A549 (cell line): ENCODE measurements around the gene VBP1. TPM values are rescaled to one million over a fixed set of nuclear protein-coding genes. Genes with fewer than 3 reads are reported as not detected.
A peak's percentile ranks its signal among the peaks of the same experiment; 100 is the strongest.

ENCODE experiments used
- ATAC-seq, 2 experiments: fragments of 200-7000 bp in 1 of 2; fragments of >200 bp in 1 of 2; cut with Nextera tagmentation in 1 of 2; cut with Tn5 transposase in 1 of 2; 3 replicates each; pipeline versions ENCODE4 v1.8.0 to v1.9.1; 2018 to 2020; ENCODE audit warnings: mild to moderate bottlenecking in 1 of 2, moderate library complexity in 1 of 2
- CTCF ChIA-PET: fragments of 300-600 bp; sonication (Branson Sonifier 250); formaldehyde crosslinking; extraction: SDS; loops from one replicate; lab custom pipeline; 2021; ENCODE audit warnings: antibody characterized with exemption, inconsistent platforms; lab: Yijun Ruan, JAX
- POLR2A ChIA-PET: fragments of 350-600 bp; formaldehyde crosslinking; extraction: SDS; loops from one replicate; lab custom pipeline; 2021; ENCODE audit warnings: antibody characterized with exemption, inconsistent platforms; lab: Yijun Ruan, JAX
- DNase-seq, 2 experiments: peaks; one replicate each; pipeline versions ENCODE4 v3.0.0 to v3.0.0-alpha.2; 2011 to 2016; ENCODE audit warnings: low read depth in 1 of 2, low spot score in 1 of 2
- FAIRE-seq: peaks from 2 replicates; lab custom pipeline; 2011; peaks lifted over from hg19 to GRCh38; lab: Jason Lieb, UNC
- H3K27ac ChIP-seq, 2 experiments: fragments of >200 bp; sonication (Bioruptor Twin); formaldehyde crosslinking; 3 replicates each; pipeline ENCODE4 v1.5.1; 2016 to 2017
- H3K4me1 ChIP-seq: fragments of >200 bp; sonication (Bioruptor Twin); formaldehyde crosslinking; 3 replicates; pipeline ENCODE4 v1.6.1; 2016
- H3K4me2 ChIP-seq: fragments of >200 bp; sonication (Bioruptor Twin); formaldehyde crosslinking; 3 replicates; pipeline ENCODE4 v1.6.1; 2016
- H3K4me3 ChIP-seq: fragments of >200 bp; sonication (Bioruptor Twin); formaldehyde crosslinking; 3 replicates; pipeline ENCODE4 v1.5.1; 2016
- H3K9me3 ChIP-seq: fragments of >200 bp; sonication (Bioruptor Twin); formaldehyde crosslinking; 3 replicates; pipeline ENCODE4 v1.6.1; 2016
- CEBPB ChIP-seq, 2 experiments: fragments of >200 bp in 1 of 2; sonication (Bioruptor Twin) in 1 of 2; formaldehyde crosslinking in 1 of 2; IDR thresholded peaks; 2 replicates each; pipeline ENCODE4 v1.6.1; 2012 to 2016
- CHD2 ChIP-seq: fragments of 150-350 bp; IDR thresholded peaks from 2 replicates; pipeline ENCODE4 v1.6.1; 2014; ENCODE audit warnings: low read length; ENCODE audit not compliant: partially characterized antibody
- CHD4 ChIP-seq: fragments of 200-600 bp; sonication (generic); IDR thresholded peaks from 2 replicates; pipeline ENCODE4 v1.6.1; 2016; ENCODE audit warnings: antibody characterized with exemption, mild to moderate bottlenecking, borderline replicate concordance
- EHMT2 ChIP-seq: fragments of 200-600 bp; sonication (generic); IDR thresholded peaks from 2 replicates; pipeline ENCODE4 v1.6.1; 2016; ENCODE audit warnings: antibody characterized with exemption, low read depth, mild to moderate bottlenecking, moderate library complexity
- EP300 ChIP-seq, 2 experiments: fragments of >200 bp; sonication (Bioruptor Twin); formaldehyde crosslinking; IDR thresholded peaks; 2 replicates in 1 of 2; 3 replicates in 1 of 2; pipeline ENCODE4 v1.6.1; 2016 to 2017
- FOXS1 ChIP-seq: fragments of 250-450 bp; sonication (Bioruptor Pico); IDR thresholded peaks from 2 replicates; pipeline ENCODE4 v1.5.0; 2020; ENCODE audit warnings: mild to moderate bottlenecking, moderate library complexity
- GATA3 ChIP-seq: IDR thresholded peaks from 2 replicates; pipeline ENCODE4 v1.6.1; 2012; ENCODE audit warnings: borderline replicate concordance
- HOXB13 ChIP-seq: fragments of 250-450 bp; sonication (Bioruptor Pico); IDR thresholded peaks from 2 replicates; pipeline ENCODE4 v1.5.0; 2020; ENCODE audit warnings: low read depth, mild to moderate bottlenecking, moderate library complexity
- JUN ChIP-seq, 2 experiments: fragments of >200 bp; sonication (Bioruptor Twin); formaldehyde crosslinking; IDR thresholded peaks; 2 replicates in 1 of 2; 3 replicates in 1 of 2; pipeline ENCODE4 v1.6.1; 2016 to 2017
- MAFK ChIP-seq: fragments of 450-650 bp; IDR thresholded peaks from 2 replicates; pipeline ENCODE4 v1.6.1; 2014; ENCODE audit not compliant: partially characterized antibody
- NFE2L2 ChIP-seq: fragments of 150-350 bp; conservative IDR thresholded peaks from 2 replicates; pipeline ENCODE4 v1.6.1; 2014; ENCODE audit warnings: low read length
- NR3C1 ChIP-seq: fragments of >200 bp; sonication (Bioruptor Twin); formaldehyde crosslinking; IDR thresholded peaks from 3 replicates; pipeline ENCODE4 v1.6.1; 2017
- PHF8 ChIP-seq: fragments of 200-600 bp; sonication (generic); IDR thresholded peaks from 2 replicates; pipeline ENCODE4 v1.6.1; 2016; ENCODE audit warnings: low read depth, mild to moderate bottlenecking, antibody characterized with exemption, moderate library complexity, borderline replicate concordance
- POLR2A ChIP-seq: IDR thresholded peaks from 2 replicates; pipeline ENCODE4 v1.6.1; 2012; ENCODE audit warnings: mild to moderate bottlenecking, low read length
- RAD21 ChIP-seq, 2 experiments: fragments of >200 bp in 1 of 2; sonication (Bioruptor Twin) in 1 of 2; formaldehyde crosslinking in 1 of 2; IDR thresholded peaks in 1 of 2; conservative IDR thresholded peaks in 1 of 2; 2 replicates in 1 of 2; 3 replicates in 1 of 2; pipeline ENCODE4 v1.6.1; 2012 to 2018; ENCODE audit warnings: inconsistent platforms in 1 of 2
- RNF2 ChIP-seq: fragments of 200-600 bp; sonication (generic); IDR thresholded peaks from 2 replicates; pipeline ENCODE4 v1.6.1; 2016; ENCODE audit warnings: low read depth, mild to moderate bottlenecking, antibody characterized with exemption, moderate library complexity, borderline replicate concordance
- SREBF2 ChIP-seq: fragments of 450-650 bp; IDR thresholded peaks from 2 replicates; pipeline ENCODE4 v1.6.1; 2014; ENCODE audit warnings: mild to moderate bottlenecking, moderate library complexity
- ZC3H11A ChIP-seq: fragments of 450-650 bp; IDR thresholded peaks from 2 replicates; pipeline ENCODE4 v1.6.1; 2014; ENCODE audit warnings: antibody characterized with exemption, mild to moderate bottlenecking
- ZNF302 ChIP-seq: fragments of 250-450 bp; sonication (Bioruptor Pico); IDR thresholded peaks from 2 replicates; pipeline ENCODE4 v1.9.0; 2021; ENCODE audit warnings: inconsistent platforms, mild to moderate bottlenecking, moderate library complexity
- ZSCAN20 ChIP-seq: fragments of 250-450 bp; sonication (Bioruptor Pico); IDR thresholded peaks from 2 replicates; pipeline ENCODE4 v1.8.0; 2022; ENCODE audit warnings: mild to moderate bottlenecking, moderate library complexity
- WGBS: methylation state at CpG from one replicate; pipeline ENCODE4 v1.1.6; 2017; ENCODE audit errors: missing lambda C conversion rate; 5-methylcytosine and 5-hydroxymethylcytosine counted together
- polyA plus RNA-seq, 4 experiments: library from polyadenylated mRNA; depleted of rRNA in 3 of 4; stranded (reverse); fragments of >200 nt; fragmentation: RNase III in 1 of 4; extraction: RNeasy Plus Mini Kit Qiagen cat#74134 plus additional on column Dnase treatment in 1 of 4; gene quantifications; 2 replicates in 3 of 4; 3 replicates in 1 of 4; pipeline ENCODE4 v1.2.3, GENCODE V29; 2011 to 2017
- TF ChIP-seq, protein P1 (sequence below): fragments of 150-350 bp; IDR thresholded peaks from 2 replicates; pipeline ENCODE4 v1.6.1; 2014; ENCODE audit warnings: low read depth, mild to moderate bottlenecking, low read length
- TF ChIP-seq, protein P2 (sequence below): fragments of >200 bp; sonication (Bioruptor Twin); formaldehyde crosslinking; IDR thresholded peaks from 2 replicates; pipeline ENCODE4 v1.6.1; 2016
- TF ChIP-seq, protein P3 (sequence below): fragments of 250-450 bp; sonication (Bioruptor Pico); IDR thresholded peaks from 2 replicates; pipeline ENCODE4 v1.5.0; 2021; ENCODE audit warnings: mild to moderate bottlenecking, moderate library complexity, borderline replicate concordance

VBP1 gene
- polyA plus RNA-seq, 2 of the 4 experiments (the other 2 are of a cell fraction), result 74.3 to 105 TPM

DNA sequence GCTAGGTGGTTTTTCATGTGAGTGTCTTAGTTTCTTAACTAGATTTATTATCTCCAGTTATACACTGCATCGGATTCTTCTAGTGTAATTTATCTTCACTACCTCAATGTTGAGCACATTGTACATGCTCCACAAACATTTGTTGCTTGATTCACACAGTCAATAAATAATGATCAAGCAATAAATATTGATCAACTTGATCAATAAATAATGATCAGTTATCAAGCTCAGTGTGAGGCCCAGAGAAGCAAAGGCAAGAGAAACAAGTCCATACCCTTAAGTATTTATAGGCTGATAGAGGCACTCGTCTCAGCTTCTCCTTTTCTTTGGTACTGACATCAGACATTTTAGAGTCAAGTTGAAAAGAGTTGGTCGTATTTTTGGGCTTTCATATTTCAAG lies 5.1 kb upstream of the VBP1 start:
- Histone ChIP-seq H3K27ac (no peak overlapping the region), H3K4me1 (peaks cover 6% of the 10 kb centered on the region; the same call in 2 of the 3 replicates), H3K9me3 (no peaks in the 10 kb centered on the region), H3K4me3 (no peak overlapping the region), H3K4me2 (no peak overlapping the region)
- CTCF ChIA-PET, result no interaction called here
- WGBS, result 36% methylated on average over 3 of the region's 3 CpGs
- TF ChIP-seq CHD4, result no peak
- no peak for DNase-seq
- FAIRE-seq, result peak; percentile 73
- POLR2A ChIA-PET, result no interaction called here
- ATAC-seq, result no peak

DNA sequence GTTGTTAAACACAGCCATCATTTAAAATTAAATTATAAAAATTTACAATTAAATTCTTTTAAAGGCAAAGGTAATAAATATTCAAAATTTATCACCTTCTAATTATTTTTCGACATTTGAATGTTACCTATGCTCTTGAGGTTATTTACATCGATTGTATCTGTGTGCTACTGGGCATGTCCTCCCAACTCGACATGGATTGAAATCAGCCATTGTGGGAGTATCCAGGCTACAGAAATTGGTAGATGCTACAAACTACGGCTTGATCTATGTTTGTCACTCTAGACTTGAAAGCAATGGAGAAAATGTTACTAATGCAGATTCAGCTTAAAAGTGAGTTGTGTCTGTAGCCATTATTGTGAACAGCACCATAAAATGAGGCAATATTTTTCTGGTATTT lies 2.5 kb upstream of the VBP1 start:
- CTCF ChIA-PET, result no interaction called here
- DNase-seq, result no peak

DNA sequence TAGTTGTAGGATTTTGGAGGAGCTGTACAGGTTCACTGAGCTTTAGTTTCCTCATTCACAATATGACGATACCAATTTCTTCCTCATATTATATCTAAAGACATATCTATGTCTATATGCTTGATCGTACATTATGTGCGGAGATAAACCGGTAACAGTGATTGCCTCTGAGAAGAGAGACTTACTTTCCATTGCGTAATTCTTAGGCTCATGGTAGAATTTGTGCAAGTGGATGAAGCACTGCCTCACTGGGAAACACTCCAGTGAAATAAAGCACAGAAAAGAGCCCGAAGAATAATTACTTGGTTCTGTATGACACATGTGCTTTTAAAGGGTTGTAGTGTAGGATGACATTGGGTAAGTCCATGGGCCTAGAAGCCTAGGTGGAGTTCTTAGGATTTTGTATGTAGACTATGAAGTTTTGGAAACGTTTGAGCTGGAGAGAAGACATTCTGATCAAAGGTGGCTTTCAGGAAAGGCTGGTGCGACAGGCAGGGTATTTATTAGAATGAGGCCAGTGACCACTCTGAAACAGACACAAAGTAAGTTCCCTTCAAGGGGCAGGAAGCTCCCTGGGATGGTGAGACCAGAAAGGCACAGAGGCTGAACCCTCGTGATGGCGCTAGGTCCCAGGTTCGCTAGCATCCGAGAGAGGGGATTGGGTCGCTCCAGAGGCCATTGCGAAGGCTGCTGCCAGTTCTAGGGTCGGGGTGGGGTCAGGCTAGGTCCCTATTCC lies 649 bp upstream of the VBP1 start:
- FAIRE-seq (no peak), DNase-seq (no peak), ATAC-seq (peak; percentile 58 to 74)
- CTCF ChIA-PET, result interaction anchor here (0.5 to 1.9 kb wide), 4 partner anchors 18 to 298 kb away, joined by 5 to 8 read pairs (median 6); no protein-coding TSS in a partner anchor
- Histone ChIP-seq H3K27ac (peak overlapping the region; percentile 94 to 98), H3K9me3 (no peaks in the 10 kb centered on the region), H3K4me3 (peak overlapping the region; percentile 99), H3K4me1 (peaks cover 14% of the 10 kb centered on the region), H3K4me2 (peak overlapping the region; percentile 96)
- WGBS, result 43% methylated on average over 14 of the region's 15 CpGs
- no peak; the same call in 1 of the 2 replicates for TF ChIP-seq PHF8
- TF ChIP-seq MAFK, result no peak
- peak; percentile 57 to 73; a peak in 3 of 4 replicates for TF ChIP-seq CEBPB (IDR thresholded peaks at IDR 0.05)
- no peak for TF ChIP-seq POLR2A
- POLR2A ChIA-PET, result interaction anchor here (0.8 to 1.9 kb wide), 4 partner anchors 10 to 189 kb away, joined by 3 to 10 read pairs (median 4); partner anchors contain the start of gene FUNDC2

More for the DNA sequence above, 2.5 kb upstream of the VBP1 start:
- POLR2A ChIA-PET, result no interaction called here
- no peak for ATAC-seq
- Histone ChIP-seq H3K4me2 (no peak overlapping the region), H3K27ac (no peak overlapping the region), H3K9me3 (no peaks in the 10 kb centered on the region), H3K4me1 (peaks cover 14% of the 10 kb centered on the region), H3K4me3 (no peak overlapping the region)
- TF ChIP-seq JUN (IDR thresholded peaks at IDR 0.05) (no peak), NR3C1 (no peak), EHMT2 (no peak), CHD2 (no peak), CEBPB (IDR thresholded peaks at IDR 0.05) (no peak), RAD21 (conservative IDR thresholded peaks at IDR 0.05 in 1 of 2, IDR thresholded peaks at IDR 0.05 in 1 of 2) (no peak), EP300 (IDR thresholded peaks at IDR 0.05) (no peak), RNF2 (no peak), NFE2L2 (no peak), FOXS1 (CRISPR knock-in tag) (no peak), ZC3H11A (no peak), ZSCAN20 (CRISPR knock-in tag) (no peak), ZNF302 (no peak), POLR2A (no peak), SREBF2 (no peak), HOXB13 (CRISPR knock-in tag) (no peak), GATA3 (no peak)
- TF ChIP-seq, protein P1, sequence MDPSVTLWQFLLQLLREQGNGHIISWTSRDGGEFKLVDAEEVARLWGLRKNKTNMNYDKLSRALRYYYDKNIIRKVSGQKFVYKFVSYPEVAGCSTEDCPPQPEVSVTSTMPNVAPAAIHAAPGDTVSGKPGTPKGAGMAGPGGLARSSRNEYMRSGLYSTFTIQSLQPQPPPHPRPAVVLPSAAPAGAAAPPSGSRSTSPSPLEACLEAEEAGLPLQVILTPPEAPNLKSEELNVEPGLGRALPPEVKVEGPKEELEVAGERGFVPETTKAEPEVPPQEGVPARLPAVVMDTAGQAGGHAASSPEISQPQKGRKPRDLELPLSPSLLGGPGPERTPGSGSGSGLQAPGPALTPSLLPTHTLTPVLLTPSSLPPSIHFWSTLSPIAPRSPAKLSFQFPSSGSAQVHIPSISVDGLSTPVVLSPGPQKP, result no peak
- TF ChIP-seq, protein P2, sequence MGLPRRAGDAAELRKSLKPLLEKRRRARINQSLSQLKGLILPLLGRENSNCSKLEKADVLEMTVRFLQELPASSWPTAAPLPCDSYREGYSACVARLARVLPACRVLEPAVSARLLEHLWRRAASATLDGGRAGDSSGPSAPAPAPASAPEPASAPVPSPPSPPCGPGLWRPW, result no peak
- TF ChIP-seq, protein P3, sequence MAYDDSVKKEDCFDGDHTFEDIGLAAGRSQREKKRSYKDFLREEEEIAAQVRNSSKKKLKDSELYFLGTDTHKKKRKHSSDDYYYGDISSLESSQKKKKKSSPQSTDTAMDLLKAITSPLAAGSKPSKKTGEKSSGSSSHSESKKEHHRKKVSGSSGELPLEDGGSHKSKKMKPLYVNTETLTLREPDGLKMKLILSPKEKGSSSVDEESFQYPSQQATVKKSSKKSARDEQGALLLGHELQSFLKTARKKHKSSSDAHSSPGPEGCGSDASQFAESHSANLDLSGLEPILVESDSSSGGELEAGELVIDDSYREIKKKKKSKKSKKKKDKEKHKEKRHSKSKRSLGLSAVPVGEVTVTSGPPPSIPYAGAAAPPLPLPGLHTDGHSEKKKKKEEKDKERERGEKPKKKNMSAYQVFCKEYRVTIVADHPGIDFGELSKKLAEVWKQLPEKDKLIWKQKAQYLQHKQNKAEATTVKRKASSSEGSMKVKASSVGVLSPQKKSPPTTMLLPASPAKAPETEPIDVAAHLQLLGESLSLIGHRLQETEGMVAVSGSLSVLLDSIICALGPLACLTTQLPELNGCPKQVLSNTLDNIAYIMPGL (CRISPR knock-in tag), result no peak
- WGBS, result 49% methylated on average over 4 of the region's 4 CpGs
- no peak for FAIRE-seq
